Kidney (tissue), 14 donors: Measurements from ENCODE around the gene GLIS2. TPM values are rescaled to one million over a fixed set of nuclear protein-coding genes. Genes with fewer than 3 reads are reported as not detected.

ENCODE experiments used
- DNase-seq, 5 donors: peaks; one replicate each; pipeline ENCODE4 v3.0.0-alpha.2; 2013 to 2020
- FAIRE-seq: peaks from 2 replicates; lab custom pipeline; 2012; peaks lifted over from hg19 to GRCh38; lab: Jason Lieb, UNC
- H3K27ac ChIP-seq, 2 donors: one replicate each; pipeline ENCODE4 v1.7.0; 2013; ENCODE audit warnings: low read depth in 2 of 2, low read length in 2 of 2, inconsistent platforms in 1 of 2
- H3K27me3 ChIP-seq: one replicate; pipeline ENCODE4 v1.7.1; 2013; ENCODE audit warnings: low read length, inconsistent platforms; ENCODE audit not compliant: control insufficient read depth, insufficient read depth
- H3K36me3 ChIP-seq, 3 donors: one replicate each; pipeline versions ENCODE4 v1.7.0 to v1.7.1; 2013; ENCODE audit warnings: low read length in 3 of 3, control low read depth in 1 of 3, inconsistent platforms in 1 of 3; ENCODE audit not compliant: insufficient read depth in 3 of 3, control insufficient read depth in 2 of 3
- H3K4me1 ChIP-seq, 3 donors: one replicate each; pipeline versions ENCODE4 v1.7.0 to v1.7.1; 2013; ENCODE audit warnings: low read length in 3 of 3, inconsistent platforms in 1 of 3, low read depth in 1 of 3; ENCODE audit not compliant: control insufficient read depth in 2 of 3, insufficient read depth in 2 of 3
- H3K4me3 ChIP-seq, 3 donors: one replicate each; pipeline versions ENCODE4 v1.7.0 to v1.8.1; 2013; ENCODE audit warnings: low read length in 3 of 3, control low read depth in 1 of 3, inconsistent platforms in 1 of 3
- H3K9ac ChIP-seq, 3 donors: one replicate each; pipeline versions ENCODE4 v1.7.0 to v1.7.1; 2013; ENCODE audit warnings: low read length in 3 of 3, control low read depth in 1 of 3, inconsistent platforms in 1 of 3
- H3K9me3 ChIP-seq, 3 donors: one replicate each; pipeline versions ENCODE4 v1.7.0 to v1.7.1; 2013; ENCODE audit warnings: low read length in 3 of 3, control low read depth in 1 of 3, inconsistent platforms in 1 of 3; ENCODE audit not compliant: control insufficient read depth in 2 of 3, insufficient read depth in 1 of 3
- intact Hi-C: fragments of 100-400 bp; cut with DNase I; formaldehyde crosslinking; loops from one replicate; pipeline ENCODE4 v1.11.1; 2022
- polyA plus RNA-seq: library from polyadenylated mRNA; stranded (reverse); fragments of 350-450 nt; fragmentation: Illumina TruSeq; extraction: RNeasy Lipid Tissue Mini Kit (QIAGEN cat#74804); gene quantifications from one replicate; pipeline ENCODE4 v1.2.3, GENCODE V29; 2014; ENCODE audit warnings: low read depth, low replicate concordance; ENCODE audit not compliant: insufficient read depth
- total RNA-seq: library from RNA; stranded (reverse); fragmentation: NEBNext Ultra II Directional; extraction: Animal tissue kit (Norgen Biotek cat#: 25700); gene quantifications from one replicate; pipeline ENCODE4 v1.2.1, GENCODE V29; 2021
- TF ChIP-seq, protein P1 (sequence below): IDR thresholded peaks from 3 replicates; pipeline ENCODE4 v1.5.1; 2012; ENCODE audit warnings: mild to moderate bottlenecking, moderate library complexity, borderline replicate concordance; ENCODE audit not compliant: insufficient read depth; ENCODE audit errors: extremely low read depth
- donor health status: control.
- donor health status: control.
- donor health status: control.
- donor health status: control.
- donor health status: control.
- donor health status: DM: yes; HTN: yes; CAD: no.
- donor health status: Normal renal cell carcinoma (clear cell type).

The GLIS2 gene
- total and polyA plus RNA-seq, 2 donors from 2014 or later = 35.6 to 68.7 TPM

DNA sequence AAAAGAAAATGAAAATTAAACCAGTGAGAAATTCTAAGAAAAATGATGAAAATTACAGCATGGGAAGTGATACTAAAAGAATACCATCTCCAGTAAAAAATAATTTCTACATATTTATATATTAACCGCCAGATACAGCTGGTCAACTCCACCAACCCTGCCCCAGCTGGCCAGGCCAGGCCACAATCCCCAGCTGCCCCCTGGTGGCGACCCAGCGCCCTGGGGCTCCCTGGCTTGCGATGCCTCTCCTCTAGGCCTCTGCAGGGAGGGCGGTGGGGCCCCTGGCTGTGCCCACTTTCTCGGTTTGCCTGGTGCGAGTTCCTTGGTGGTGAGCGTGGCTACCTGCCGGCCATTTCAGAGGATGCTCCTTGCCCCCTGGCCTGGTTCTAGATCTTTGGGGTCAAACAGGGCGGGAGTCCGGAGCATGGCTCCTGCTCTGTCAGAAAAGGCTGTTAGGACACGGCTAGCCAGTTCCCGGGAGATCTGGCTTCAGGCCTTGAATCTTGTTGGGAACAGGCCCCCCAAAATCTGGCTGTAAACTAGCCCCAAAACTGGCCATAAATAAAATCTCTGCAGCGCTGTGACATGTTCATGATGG, 14.5 kb downstream of the GLIS2 start:
- TF ChIP-seq, protein P1, sequence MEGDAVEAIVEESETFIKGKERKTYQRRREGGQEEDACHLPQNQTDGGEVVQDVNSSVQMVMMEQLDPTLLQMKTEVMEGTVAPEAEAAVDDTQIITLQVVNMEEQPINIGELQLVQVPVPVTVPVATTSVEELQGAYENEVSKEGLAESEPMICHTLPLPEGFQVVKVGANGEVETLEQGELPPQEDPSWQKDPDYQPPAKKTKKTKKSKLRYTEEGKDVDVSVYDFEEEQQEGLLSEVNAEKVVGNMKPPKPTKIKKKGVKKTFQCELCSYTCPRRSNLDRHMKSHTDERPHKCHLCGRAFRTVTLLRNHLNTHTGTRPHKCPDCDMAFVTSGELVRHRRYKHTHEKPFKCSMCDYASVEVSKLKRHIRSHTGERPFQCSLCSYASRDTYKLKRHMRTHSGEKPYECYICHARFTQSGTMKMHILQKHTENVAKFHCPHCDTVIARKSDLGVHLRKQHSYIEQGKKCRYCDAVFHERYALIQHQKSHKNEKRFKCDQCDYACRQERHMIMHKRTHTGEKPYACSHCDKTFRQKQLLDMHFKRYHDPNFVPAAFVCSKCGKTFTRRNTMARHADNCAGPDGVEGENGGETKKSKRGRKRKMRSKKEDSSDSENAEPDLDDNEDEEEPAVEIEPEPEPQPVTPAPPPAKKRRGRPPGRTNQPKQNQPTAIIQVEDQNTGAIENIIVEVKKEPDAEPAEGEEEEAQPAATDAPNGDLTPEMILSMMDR = peak; percentile 86

GRCh38 chr16:4332083-4332482, 16.2 kb downstream of the GLIS2 start:
- FAIRE-seq (no peak), DNase-seq (no peak)
- intact Hi-C loops = no loop called here
- TF ChIP-seq, protein P1 = no peak
- Histone ChIP-seq H3K4me1 (peaks cover 0 to 23% (median 22%) of the 10 kb centered on the region in 3 donors), H3K36me3 (peaks cover 0 to 29% (median 12%) of the 10 kb centered on the region in 3 donors), H3K9ac (no peak overlapping the region), H3K9me3 (no peaks in the 10 kb centered on the region), H3K27ac (no peak overlapping the region), H3K27me3 (no peaks in the 10 kb centered on the region), H3K4me3 (no peak overlapping the region)

More for the DNA sequence above, 14.5 kb downstream of the GLIS2 start:
- Histone ChIP-seq H3K9me3 (no peaks in the 10 kb centered on the region), H3K4me1 (peaks cover 0 to 34% (median 30%) of the 10 kb centered on the region in 3 donors), H3K9ac (no peak overlapping the region), H3K27ac (no peak overlapping the region), H3K36me3 (peaks cover 0 to 18% (median 6%) of the 10 kb centered on the region in 3 donors), H3K4me3 (no peak overlapping the region), H3K27me3 (no peaks in the 10 kb centered on the region)
- FAIRE-seq (no peak), DNase-seq (peak; percentile 65 to 93 (median 79))
- intact Hi-C loops = no loop called here

GRCh38 chr16:4332623-4333307, 16.9 kb downstream of the GLIS2 start:
- no peak overlapping the region for H3K9ac ChIP-seq
- H3K4me3 ChIP-seq = no peak overlapping the region
- FAIRE-seq (no peak), DNase-seq (no peak)
- no peaks in the 10 kb centered on the region for H3K27me3 ChIP-seq
- H3K27ac ChIP-seq = no peak overlapping the region
- intact Hi-C loops = no loop called here
- peaks cover 0 to 33% (median 12%) of the 10 kb centered on the region in 3 donors for H3K36me3 ChIP-seq
- TF ChIP-seq, protein P1 = no peak
- H3K9me3 ChIP-seq = no peaks in the 10 kb centered on the region
- peaks cover 0 to 22% (median 20%) of the 10 kb centered on the region in 3 donors for H3K4me1 ChIP-seq
